H9 (cell line): ENCODE results near the gene TTC3. TPM values are rescaled to one million over a fixed set of nuclear protein-coding genes. Genes with fewer than 3 reads are reported as not detected.

Experiments
- DNase-seq: peaks from one replicate; pipeline ENCODE4 v3.0.0-alpha.2; 2017
- H2AFZ ChIP-seq: one replicate; pipeline ENCODE4 v1.6.1; 2013; ENCODE audit warnings: mild to moderate bottlenecking, low read length, control low read depth, moderate library complexity
- H2AK5ac ChIP-seq: 2 replicates; pipeline ENCODE4 v1.6.1; 2013; ENCODE audit warnings: low read length, control low read depth, mixed read lengths; ENCODE audit not compliant: insufficient read length
- H2BK120ac ChIP-seq: one replicate; pipeline ENCODE4 v1.6.1; 2013; ENCODE audit warnings: low read depth, mild to moderate bottlenecking, low read length, control low read depth, inconsistent platforms; ENCODE audit not compliant: poor library complexity, severe bottlenecking
- H2BK12ac ChIP-seq: 2 replicates; pipeline ENCODE4 v1.6.1; 2013; ENCODE audit warnings: low read length, control low read depth, mixed read lengths, low read depth; ENCODE audit not compliant: insufficient read length
- H2BK15ac ChIP-seq: 2 replicates; pipeline ENCODE4 v1.6.1; 2013; ENCODE audit warnings: low read depth, low read length, control low read depth
- H2BK20ac ChIP-seq: one replicate; pipeline ENCODE4 v1.6.1; 2013; ENCODE audit warnings: low read depth, mild to moderate bottlenecking, low read length, control low read depth, inconsistent platforms; ENCODE audit not compliant: poor library complexity, severe bottlenecking
- H2BK5ac ChIP-seq: 2 replicates; pipeline ENCODE4 v1.6.1; 2013; ENCODE audit warnings: low read length, control low read depth, mixed read lengths; ENCODE audit not compliant: insufficient read length
- H3K14ac ChIP-seq: 2 replicates; pipeline ENCODE4 v1.6.1; 2013; ENCODE audit warnings: low read length, control low read depth; ENCODE audit not compliant: insufficient read depth
- H3K18ac ChIP-seq: 2 replicates; pipeline ENCODE4 v1.6.1; 2013; ENCODE audit warnings: low read depth, mild to moderate bottlenecking, mixed read lengths, low read length, control low read depth; ENCODE audit not compliant: insufficient read length
- H3K23ac ChIP-seq: 2 replicates; pipeline ENCODE4 v1.6.1; 2013; ENCODE audit warnings: low read length, control low read depth, mixed read lengths, low read depth; ENCODE audit not compliant: insufficient read length
- H3K23me2 ChIP-seq: 2 replicates; pipeline ENCODE4 v1.6.1; 2013; ENCODE audit warnings: low read depth, mild to moderate bottlenecking, mixed read lengths, low read length, control low read depth; ENCODE audit not compliant: insufficient read length, poor library complexity, severe bottlenecking
- H3K27ac ChIP-seq: 2 replicates; pipeline ENCODE4 v1.5.1; 2013; ENCODE audit warnings: low read length, control low read depth, mixed read lengths, low read depth; ENCODE audit not compliant: insufficient read length
- H3K27me3 ChIP-seq: 2 replicates; pipeline ENCODE4 v1.6.1; 2013; ENCODE audit warnings: low read length, control low read depth, inconsistent platforms; ENCODE audit not compliant: insufficient read depth
- H3K4ac ChIP-seq: 2 replicates; pipeline ENCODE4 v1.6.1; 2013; ENCODE audit warnings: low read depth, mild to moderate bottlenecking, control low read depth, inconsistent platforms, low read length, moderate library complexity
- H3K4me1 ChIP-seq: 2 replicates; pipeline ENCODE4 v1.6.1; 2013; ENCODE audit warnings: low read length, control low read depth, inconsistent platforms; ENCODE audit not compliant: insufficient read depth
- H3K4me2 ChIP-seq: 2 replicates; pipeline ENCODE4 v1.6.1; 2013; ENCODE audit warnings: low read length, control low read depth, mixed read lengths; ENCODE audit not compliant: insufficient read length, insufficient read depth
- H3K56ac ChIP-seq: 2 replicates; pipeline ENCODE4 v1.6.1; 2013; ENCODE audit warnings: low read depth, mild to moderate bottlenecking, mixed read lengths, low read length, control low read depth; ENCODE audit not compliant: insufficient read length
- H3K79me1 ChIP-seq: 2 replicates; pipeline ENCODE4 v1.6.1; 2013; ENCODE audit warnings: low read depth, mild to moderate bottlenecking, moderate library complexity, low read length, control low read depth, inconsistent platforms; ENCODE audit not compliant: insufficient read depth, poor library complexity, severe bottlenecking
- H3K79me2 ChIP-seq: 2 replicates; pipeline ENCODE4 v1.6.1; 2013; ENCODE audit warnings: low read length, control low read depth, inconsistent platforms; ENCODE audit not compliant: insufficient read depth
- H3K9ac ChIP-seq: 2 replicates; pipeline ENCODE4 v1.6.1; 2013; ENCODE audit warnings: low read length, control low read depth, mixed read lengths; ENCODE audit not compliant: insufficient read length; ENCODE audit errors: extremely low read depth
- H3K9me3 ChIP-seq: one replicate; pipeline ENCODE4 v1.6.1; 2013; ENCODE audit warnings: low read depth, low read length, inconsistent platforms; ENCODE audit not compliant: control insufficient read depth
- H3T11ph ChIP-seq: one replicate; pipeline ENCODE4 v1.6.1; 2013; ENCODE audit warnings: mild to moderate bottlenecking, low read length, control low read depth, inconsistent platforms
- H4K20me1 ChIP-seq: one replicate; pipeline ENCODE4 v1.6.1; 2013; ENCODE audit not compliant: control insufficient read depth, insufficient read length, insufficient read depth
- H4K5ac ChIP-seq: 2 replicates; pipeline ENCODE4 v1.6.1; 2013; ENCODE audit warnings: low read depth, mild to moderate bottlenecking, mixed read lengths, low read length, control low read depth; ENCODE audit not compliant: insufficient read length
- H4K8ac ChIP-seq: replicated peaks from 2 replicates; pipeline ENCODE4 v1.6.1; 2013; ENCODE audit warnings: low read length, control low read depth, mixed read lengths, low read depth; ENCODE audit not compliant: insufficient read length
- H4K91ac ChIP-seq: 2 replicates; pipeline ENCODE4 v1.6.1; 2013; ENCODE audit warnings: low read depth, mild to moderate bottlenecking, moderate library complexity, mixed read lengths, low read length, control low read depth; ENCODE audit not compliant: insufficient read length
- H3K27ac Mint-ChIP-seq, 3 experiments: 2 replicates in 2 of 3; 3 replicates in 1 of 3; pipeline ENCODE4 v1.8.0; 2020 to 2021; ENCODE audit warnings: mixed read lengths in 3 of 3, mild to moderate bottlenecking in 1 of 3, moderate library complexity in 1 of 3
- H3K27me3 Mint-ChIP-seq: 2 replicates; pipeline ENCODE4 v1.8.0; 2021; ENCODE audit warnings: low read depth, mild to moderate bottlenecking, moderate library complexity, mixed read lengths
- H3K36me3 Mint-ChIP-seq, 3 experiments: 2 replicates in 2 of 3; 3 replicates in 1 of 3; pipeline ENCODE4 v1.8.0; 2020 to 2021; ENCODE audit warnings: low read depth in 3 of 3, mixed read lengths in 3 of 3; ENCODE audit not compliant: insufficient read depth in 1 of 3
- H3K4me1 Mint-ChIP-seq, 2 experiments: 2 replicates each; pipeline ENCODE4 v1.8.0; 2020; ENCODE audit warnings: mixed read lengths in 2 of 2
- H3K4me3 Mint-ChIP-seq, 2 experiments: 2 replicates in 1 of 2; 3 replicates in 1 of 2; pipeline ENCODE4 v1.8.0; 2020 to 2021; ENCODE audit warnings: mild to moderate bottlenecking in 2 of 2, mixed read lengths in 2 of 2, moderate library complexity in 1 of 2
- H3K9me3 Mint-ChIP-seq, 2 experiments: 2 replicates in 1 of 2; 3 replicates in 1 of 2; pipeline ENCODE4 v1.8.0; 2020; ENCODE audit warnings: mild to moderate bottlenecking in 2 of 2, mixed read lengths in 2 of 2, moderate library complexity in 1 of 2
- CTCF ChIP-seq: fragments of 200-600 bp; sonication (generic); conservative IDR thresholded peaks from 3 replicates; pipeline ENCODE4 v1.8.0; 2021; ENCODE audit warnings: antibody characterized with exemption, mild to moderate bottlenecking
- WGBS: extraction: QIAGEN DNeasy Blood & Tissue Kit; methylation state at CpG from one replicate; pipeline ENCODE4 v1.1.7; 2013; ENCODE audit warnings: missing lambda C conversion rate, low lambda C conversion rate, mixed read lengths; ENCODE audit not compliant: insufficient read length; ENCODE audit errors: extremely low coverage; 5-methylcytosine and 5-hydroxymethylcytosine counted together
- total RNA-seq: library from RNA; stranded (reverse); gene quantifications from 2 replicates; pipeline ENCODE4 v1.2.1, GENCODE V29; 2021

Gene TTC3
- total RNA-seq, 1 experiment from 2014 or later, result 46.5 TPM

GRCh38 chr21:37207441-37208009 is 134.5 kb downstream of the TTC3 start:
- Histone ChIP-seq H3K4me1 (0 out of 2 replicates have a peak, but pooled peaks cover 2% of the 10 kb centered on the region), H3K9me3 (peaks cover 8% of the 10 kb centered on the region), H2AK5ac (no peak overlapping the region), H3K23me2 (no peaks in the 10 kb centered on the region), H2BK15ac (no peak overlapping the region), H2AFZ (no peak overlapping the region), H3K4me2 (no peak overlapping the region), H4K5ac (no peak overlapping the region), H3K27ac (no peak overlapping the region), H4K8ac (no peak overlapping the region), H3K4ac (no peak overlapping the region), H3K79me1 (no peaks in the 10 kb centered on the region), H3K27me3 (no peaks in the 10 kb centered on the region), H3K79me2 (no peaks in the 10 kb centered on the region), H3K23ac (no peak overlapping the region), H3K56ac (no peak overlapping the region), H3K9ac (no peak overlapping the region), H2BK12ac (no peak overlapping the region), H4K91ac (no peak overlapping the region), H3K14ac (no peak overlapping the region), H3T11ph (no peak overlapping the region), H3K18ac (no peak overlapping the region), H2BK5ac (no peak overlapping the region), H2BK20ac (no peak overlapping the region), H4K20me1 (no peaks in the 10 kb centered on the region), H2BK120ac (no peak overlapping the region)
- H3K4me3 Mint-ChIP-seq, result no peak overlapping the region
- no peaks in the 10 kb centered on the region; the same call in 1 of the 2 replicates for H3K27me3 Mint-ChIP-seq
- H3K36me3 Mint-ChIP-seq, result peaks cover 10 to 24% (median 11%) of the 10 kb centered on the region in 3 experiments; a peak in 6 of 7 replicates
- TF ChIP-seq CTCF, result no peak
- no peak for DNase-seq
- H3K9me3 Mint-ChIP-seq, result peaks cover 18 to 20% of the 10 kb centered on the region in 2 experiments
- no peak overlapping the region for H3K27ac Mint-ChIP-seq
- WGBS, result no CpG with 5 or more reads among the region's 6 CpGs
- peaks cover 12% of the 10 kb centered on the region in 2 experiments for H3K4me1 Mint-ChIP-seq
